ENCODE measurements around the gene CLBA1.

Gene CLBA1

DNA sequence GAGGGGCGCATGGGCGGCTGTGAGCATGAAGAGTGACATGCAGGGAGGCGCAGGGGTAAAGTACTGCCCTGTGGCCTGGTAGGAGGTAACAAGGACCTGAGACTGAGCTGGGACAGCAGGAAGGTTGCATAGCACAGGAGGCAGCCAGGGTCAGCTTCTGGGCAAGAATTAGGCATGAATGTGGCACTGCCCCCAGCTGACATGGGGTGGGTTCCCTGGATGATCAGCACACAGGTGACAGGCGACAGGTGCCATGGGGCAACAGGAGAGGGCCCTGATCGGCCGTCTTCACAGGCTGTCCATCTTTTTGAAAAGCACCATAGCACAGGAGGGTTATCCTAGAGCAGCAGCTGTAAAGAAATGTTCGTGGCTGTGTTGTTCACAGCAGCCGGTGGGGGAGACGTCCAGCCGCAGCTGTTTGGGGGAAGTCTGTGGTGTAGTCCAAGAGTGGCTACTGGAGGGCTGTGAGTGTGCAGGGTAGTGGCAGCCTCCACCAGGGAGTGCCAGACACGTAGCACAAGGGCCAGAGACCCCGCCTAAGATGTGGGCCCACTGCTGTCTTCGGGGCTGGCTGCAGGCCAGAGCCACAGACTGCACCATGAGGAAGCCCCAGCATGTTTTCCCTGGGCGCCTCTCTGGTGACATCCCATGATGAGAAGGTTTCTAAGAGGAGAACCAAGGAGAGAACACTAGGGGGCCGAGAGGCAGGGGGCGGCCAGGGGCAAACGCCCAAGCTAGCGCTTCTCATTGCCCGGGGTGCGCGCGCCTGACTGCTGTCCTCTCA, 8.4 kb downstream of the CLBA1 start:
- TF ChIP-seq, protein P1, sequence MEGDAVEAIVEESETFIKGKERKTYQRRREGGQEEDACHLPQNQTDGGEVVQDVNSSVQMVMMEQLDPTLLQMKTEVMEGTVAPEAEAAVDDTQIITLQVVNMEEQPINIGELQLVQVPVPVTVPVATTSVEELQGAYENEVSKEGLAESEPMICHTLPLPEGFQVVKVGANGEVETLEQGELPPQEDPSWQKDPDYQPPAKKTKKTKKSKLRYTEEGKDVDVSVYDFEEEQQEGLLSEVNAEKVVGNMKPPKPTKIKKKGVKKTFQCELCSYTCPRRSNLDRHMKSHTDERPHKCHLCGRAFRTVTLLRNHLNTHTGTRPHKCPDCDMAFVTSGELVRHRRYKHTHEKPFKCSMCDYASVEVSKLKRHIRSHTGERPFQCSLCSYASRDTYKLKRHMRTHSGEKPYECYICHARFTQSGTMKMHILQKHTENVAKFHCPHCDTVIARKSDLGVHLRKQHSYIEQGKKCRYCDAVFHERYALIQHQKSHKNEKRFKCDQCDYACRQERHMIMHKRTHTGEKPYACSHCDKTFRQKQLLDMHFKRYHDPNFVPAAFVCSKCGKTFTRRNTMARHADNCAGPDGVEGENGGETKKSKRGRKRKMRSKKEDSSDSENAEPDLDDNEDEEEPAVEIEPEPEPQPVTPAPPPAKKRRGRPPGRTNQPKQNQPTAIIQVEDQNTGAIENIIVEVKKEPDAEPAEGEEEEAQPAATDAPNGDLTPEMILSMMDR (IDR thresholded peaks at IDR 0.05; ENCODE audit: insufficient read depth, low read length, poor library complexity, severe bottlenecking) = no peak
- no peaks in the 10 kb centered on the region; the same call in none of the 2 replicates for H3K36me3 ChIP-seq (ENCODE audit: control insufficient read depth, insufficient read depth, low read length)
- H3K27me3 ChIP-seq (replicated peaks; ENCODE audit: control insufficient read depth, insufficient read depth, low read length) = no peaks in the 10 kb centered on the region
- DNase-seq (ENCODE audit: extremely low read depth, insufficient read length) = no peak
- H3K4me3 ChIP-seq (replicated peaks; ENCODE audit: low read depth, low read length) = no peak overlapping the region

DNA sequence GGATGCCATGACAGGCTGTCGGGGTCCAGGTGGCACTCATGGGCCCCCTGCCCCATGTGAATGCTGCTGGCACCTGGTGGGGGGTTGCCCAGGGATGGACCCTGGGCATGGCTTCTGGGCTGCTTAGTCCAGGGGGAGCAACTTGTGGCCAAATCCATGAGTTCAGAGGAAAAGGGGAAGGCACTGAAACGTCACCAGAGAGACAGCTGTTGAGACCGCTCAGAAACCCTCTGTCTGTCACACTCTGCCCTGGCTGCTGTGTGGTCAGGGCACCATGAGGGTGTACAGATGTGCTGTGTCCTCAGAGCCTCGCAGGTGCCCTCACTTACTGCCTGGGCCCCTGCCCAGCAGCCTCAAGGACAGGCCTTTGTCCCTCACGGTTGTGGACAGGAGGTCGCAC, 9.4 kb downstream of the CLBA1 start:
- TF ChIP-seq, protein P1 (IDR thresholded peaks at IDR 0.05; ENCODE audit: insufficient read depth, low read length, poor library complexity, severe bottlenecking) = no peak
- Histone ChIP-seq H3K27me3 (replicated peaks; ENCODE audit: control insufficient read depth, insufficient read depth, low read length) (no peaks in the 10 kb centered on the region), H3K36me3 (ENCODE audit: control insufficient read depth, insufficient read depth, low read length) (no peaks in the 10 kb centered on the region; the same call in 1 of the 2 replicates), H3K4me3 (replicated peaks; ENCODE audit: low read depth, low read length) (no peak overlapping the region)
- DNase-seq (ENCODE audit: extremely low read depth, insufficient read length) = no peak

DNA sequence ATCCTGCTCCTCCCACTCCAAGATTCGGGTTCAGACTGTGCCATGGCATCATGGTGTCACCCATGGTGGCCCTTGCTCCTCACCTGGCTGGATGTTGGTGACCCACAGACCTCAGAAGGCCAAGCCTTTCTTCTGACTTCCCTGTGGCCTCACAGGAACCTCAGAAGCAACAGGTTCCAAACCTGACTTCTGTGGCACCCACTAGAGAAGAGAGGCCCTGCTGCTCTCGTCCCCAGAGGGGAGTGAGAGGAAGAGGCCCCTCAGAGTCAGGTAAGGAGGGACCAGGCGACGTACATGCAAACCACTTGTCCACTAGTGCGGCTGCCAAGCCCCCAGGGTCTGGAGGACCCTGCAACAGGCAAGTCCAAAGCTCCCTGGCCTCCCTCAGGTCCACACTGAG, 10.4 kb downstream of the CLBA1 start:
- TF ChIP-seq, protein P1 (IDR thresholded peaks at IDR 0.05; ENCODE audit: insufficient read depth, low read length, poor library complexity, severe bottlenecking) = no peak
- DNase-seq (ENCODE audit: extremely low read depth, insufficient read length) = no peak

DNA sequence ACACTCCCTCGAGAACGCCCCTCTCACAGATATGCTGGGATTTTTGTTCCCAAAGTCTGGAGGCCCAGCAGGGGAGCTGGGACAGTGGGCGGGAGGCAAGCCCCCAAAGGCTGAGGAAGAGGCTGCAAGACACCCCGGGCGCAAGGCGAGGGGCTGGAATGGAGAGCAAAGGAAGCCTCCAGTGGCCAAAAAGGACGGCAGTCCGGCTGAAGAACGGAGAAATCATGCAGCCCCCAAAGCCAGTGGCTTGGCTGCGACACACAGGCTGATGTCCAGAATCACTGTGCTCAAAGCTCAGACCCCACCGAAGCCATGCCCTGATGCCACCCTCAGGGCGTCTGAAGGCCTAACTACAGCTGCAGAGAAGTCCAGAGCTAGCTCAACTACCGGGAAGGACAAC, 10.9 kb downstream of the CLBA1 start:
- no peak for DNase-seq (ENCODE audit: extremely low read depth, insufficient read length)
- Histone ChIP-seq H3K36me3 (ENCODE audit: control insufficient read depth, insufficient read depth, low read length) (no peaks in the 10 kb centered on the region; the same call in 1 of the 2 replicates), H3K4me3 (replicated peaks; ENCODE audit: low read depth, low read length) (no peak overlapping the region), H3K27me3 (replicated peaks; ENCODE audit: control insufficient read depth, insufficient read depth, low read length) (no peaks in the 10 kb centered on the region)
- TF ChIP-seq, protein P1 (IDR thresholded peaks at IDR 0.05; ENCODE audit: insufficient read depth, low read length, poor library complexity, severe bottlenecking) = no peak

More for the DNA sequence above, 10.4 kb downstream of the CLBA1 start:
- Histone ChIP-seq H3K27me3 (replicated peaks; ENCODE audit: control insufficient read depth, insufficient read depth, low read length) (no peaks in the 10 kb centered on the region), H3K4me3 (replicated peaks; ENCODE audit: low read depth, low read length) (no peak overlapping the region), H3K36me3 (ENCODE audit: control insufficient read depth, insufficient read depth, low read length) (no peaks in the 10 kb centered on the region; the same call in 1 of the 2 replicates)

DNA sequence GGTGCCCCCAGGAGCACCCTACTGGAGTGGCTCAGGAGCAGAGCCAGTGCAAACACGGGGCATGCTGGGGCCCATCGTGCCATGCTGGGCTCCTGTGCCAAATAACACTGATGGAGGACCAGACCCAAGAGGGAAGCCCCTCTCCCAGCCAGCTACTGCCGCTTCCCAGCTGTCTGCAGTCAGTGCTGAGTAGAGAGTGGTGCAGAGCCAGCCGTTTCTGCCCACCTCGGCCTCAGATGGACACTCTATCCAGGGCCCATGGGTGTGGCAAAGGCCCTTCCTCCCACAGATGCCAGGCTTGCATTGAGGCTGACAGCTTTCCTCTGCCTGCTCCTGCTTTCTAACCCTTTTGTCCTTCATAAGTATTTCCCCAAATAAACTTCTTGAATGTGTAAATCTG, 13.2 kb downstream of the CLBA1 start:
- H3K27me3 ChIP-seq (replicated peaks; ENCODE audit: control insufficient read depth, insufficient read depth, low read length) = no peaks in the 10 kb centered on the region
- TF ChIP-seq, protein P1 (IDR thresholded peaks at IDR 0.05; ENCODE audit: insufficient read depth, low read length, poor library complexity, severe bottlenecking) = no peak
- no peak for DNase-seq (ENCODE audit: extremely low read depth, insufficient read length)
- H3K36me3 ChIP-seq (ENCODE audit: control insufficient read depth, insufficient read depth, low read length) = no peaks in the 10 kb centered on the region; the same call in 1 of the 2 replicates
- H3K4me3 ChIP-seq (replicated peaks; ENCODE audit: low read depth, low read length) = no peak overlapping the region
